Measurements from ENCODE around the gene SMAD3. TPM values are rescaled to one million over a fixed set of nuclear protein-coding genes. Genes with fewer than 3 reads are reported as not detected.

SMAD3 gene
- total and polyA plus RNA-seq, 2 of the 8 experiments (the other 6 are each of a cell fraction or from before 2014, with no cell fraction given): 10.1 to 12.4 TPM

DNA sequence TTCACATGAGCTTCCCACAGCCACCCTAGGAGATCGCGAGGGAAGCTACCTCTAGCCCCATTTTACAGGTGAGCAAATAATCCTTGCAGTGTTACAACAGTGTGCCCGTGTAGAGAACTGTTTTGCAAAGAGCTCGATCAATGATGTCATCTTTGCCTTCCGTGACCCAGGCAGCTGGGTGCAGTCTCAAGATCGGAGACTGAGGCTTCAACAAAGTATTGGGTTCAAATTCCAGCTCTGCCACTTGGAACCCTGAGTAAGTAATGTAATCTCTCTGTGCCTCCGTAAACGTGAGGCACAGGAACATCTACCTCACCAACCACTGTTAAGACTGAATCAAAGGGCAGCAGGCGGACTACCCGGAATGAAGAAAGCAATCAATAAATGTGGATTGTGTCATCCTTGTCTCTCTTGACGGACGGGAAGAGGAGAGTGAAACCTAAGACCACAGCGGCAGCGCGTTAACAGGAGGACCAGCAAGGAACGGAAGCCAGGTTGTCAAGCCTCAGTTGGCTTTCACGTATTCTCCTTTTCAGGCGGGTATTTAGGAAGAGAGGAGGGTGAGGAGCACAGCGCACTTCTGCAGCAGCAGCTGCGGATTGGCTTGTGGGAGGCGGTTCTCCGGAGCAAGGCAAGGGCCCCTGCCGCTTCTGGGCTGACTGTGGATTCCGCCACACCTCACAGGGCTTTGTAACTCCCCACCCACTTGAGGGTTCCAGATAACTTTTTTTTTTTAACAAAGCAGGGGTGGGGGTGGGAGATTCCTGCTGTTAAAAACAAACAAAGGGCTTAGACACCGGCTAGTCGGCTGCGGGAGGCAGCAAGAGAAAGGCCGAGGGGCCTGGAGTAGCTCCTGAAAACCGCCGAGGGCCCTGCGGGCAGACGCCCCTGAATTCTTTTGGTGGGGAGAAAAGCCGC, 1.5 kb upstream of the SMAD3 start (continued):
- TF ChIP-seq JUN (IDR thresholded peaks at IDR 0.05; ENCODE audit: low read depth, low read length): no peak
- no peak for TF ChIP-seq CHD1 (IDR thresholded peaks at IDR 0.05; ENCODE audit: low read depth, low read length)
- no peak for TF ChIP-seq CTBP2 (IDR thresholded peaks at IDR 0.05; ENCODE audit: borderline replicate concordance, insufficient read depth, insufficient read length, low read length)
- TF ChIP-seq CHD2 (IDR thresholded peaks at IDR 0.05; ENCODE audit: low read length): no peak
- TF ChIP-seq, protein P1, sequence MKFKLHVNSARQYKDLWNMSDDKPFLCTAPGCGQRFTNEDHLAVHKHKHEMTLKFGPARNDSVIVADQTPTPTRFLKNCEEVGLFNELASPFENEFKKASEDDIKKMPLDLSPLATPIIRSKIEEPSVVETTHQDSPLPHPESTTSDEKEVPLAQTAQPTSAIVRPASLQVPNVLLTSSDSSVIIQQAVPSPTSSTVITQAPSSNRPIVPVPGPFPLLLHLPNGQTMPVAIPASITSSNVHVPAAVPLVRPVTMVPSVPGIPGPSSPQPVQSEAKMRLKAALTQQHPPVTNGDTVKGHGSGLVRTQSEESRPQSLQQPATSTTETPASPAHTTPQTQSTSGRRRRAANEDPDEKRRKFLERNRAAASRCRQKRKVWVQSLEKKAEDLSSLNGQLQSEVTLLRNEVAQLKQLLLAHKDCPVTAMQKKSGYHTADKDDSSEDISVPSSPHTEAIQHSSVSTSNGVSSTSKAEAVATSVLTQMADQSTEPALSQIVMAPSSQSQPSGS (IDR thresholded peaks at IDR 0.05; ENCODE audit: low read length): peak; percentile 28; the same call in 1 of the 2 replicates
- no peak for TF ChIP-seq SIN3A (conservative IDR thresholded peaks at IDR 0.05 in 1 of 2, IDR thresholded peaks at IDR 0.05 in 1 of 2; ENCODE audit: low read depth in 1 of 2, low read length in 2 of 2)
- no peak for TF ChIP-seq RXRA (IDR thresholded peaks at IDR 0.05; ENCODE audit: insufficient read depth, low read depth, low read length)
- 0 out of 2 replicates have a peak, but pooled peaks have one; percentile 49 for TF ChIP-seq TAF1 (IDR thresholded peaks at IDR 0.05; ENCODE audit: low read depth, low read length)
- no peak for TF ChIP-seq SP1 (IDR thresholded peaks at IDR 0.05; ENCODE audit: low read depth, low read length)
- no peak for TF ChIP-seq RBBP5 (IDR thresholded peaks at IDR 0.05; ENCODE audit: borderline replicate concordance, low read depth, low read length)
- TF ChIP-seq SIRT6 (IDR thresholded peaks at IDR 0.05; ENCODE audit: low read length): no peak
- TF ChIP-seq SUZ12 (IDR thresholded peaks at IDR 0.05; ENCODE audit: low read length): 0 out of 2 replicates have a peak, but pooled peaks have one; percentile 25
- no peak for TF ChIP-seq EP300 (IDR thresholded peaks at IDR 0.05; ENCODE audit: borderline replicate concordance in 1 of 2, low read depth in 2 of 2, low read length in 2 of 2)
- no peak for TF ChIP-seq POU5F1 (IDR thresholded peaks at IDR 0.05; ENCODE audit: low read depth, low read length)
- TF ChIP-seq, protein P2, sequence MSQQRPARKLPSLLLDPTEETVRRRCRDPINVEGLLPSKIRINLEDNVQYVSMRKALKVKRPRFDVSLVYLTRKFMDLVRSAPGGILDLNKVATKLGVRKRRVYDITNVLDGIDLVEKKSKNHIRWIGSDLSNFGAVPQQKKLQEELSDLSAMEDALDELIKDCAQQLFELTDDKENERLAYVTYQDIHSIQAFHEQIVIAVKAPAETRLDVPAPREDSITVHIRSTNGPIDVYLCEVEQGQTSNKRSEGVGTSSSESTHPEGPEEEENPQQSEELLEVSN (IDR thresholded peaks at IDR 0.05): no peak
- TF ChIP-seq KDM4A (IDR thresholded peaks at IDR 0.05; ENCODE audit: low read depth, low read length, severe bottlenecking): no peak
- TF ChIP-seq, protein P3, sequence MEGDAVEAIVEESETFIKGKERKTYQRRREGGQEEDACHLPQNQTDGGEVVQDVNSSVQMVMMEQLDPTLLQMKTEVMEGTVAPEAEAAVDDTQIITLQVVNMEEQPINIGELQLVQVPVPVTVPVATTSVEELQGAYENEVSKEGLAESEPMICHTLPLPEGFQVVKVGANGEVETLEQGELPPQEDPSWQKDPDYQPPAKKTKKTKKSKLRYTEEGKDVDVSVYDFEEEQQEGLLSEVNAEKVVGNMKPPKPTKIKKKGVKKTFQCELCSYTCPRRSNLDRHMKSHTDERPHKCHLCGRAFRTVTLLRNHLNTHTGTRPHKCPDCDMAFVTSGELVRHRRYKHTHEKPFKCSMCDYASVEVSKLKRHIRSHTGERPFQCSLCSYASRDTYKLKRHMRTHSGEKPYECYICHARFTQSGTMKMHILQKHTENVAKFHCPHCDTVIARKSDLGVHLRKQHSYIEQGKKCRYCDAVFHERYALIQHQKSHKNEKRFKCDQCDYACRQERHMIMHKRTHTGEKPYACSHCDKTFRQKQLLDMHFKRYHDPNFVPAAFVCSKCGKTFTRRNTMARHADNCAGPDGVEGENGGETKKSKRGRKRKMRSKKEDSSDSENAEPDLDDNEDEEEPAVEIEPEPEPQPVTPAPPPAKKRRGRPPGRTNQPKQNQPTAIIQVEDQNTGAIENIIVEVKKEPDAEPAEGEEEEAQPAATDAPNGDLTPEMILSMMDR (IDR thresholded peaks at IDR 0.05; ENCODE audit: control extremely low read depth in 1 of 3, insufficient read depth in 1 of 3, low read depth in 1 of 3, low read length in 3 of 3): no peak

Measured in H1 (cell line).